GM12878 (cell line): ENCODE results near the gene SH3BGRL3. TPM values are rescaled to one million over a fixed set of nuclear protein-coding genes. Genes with fewer than 3 reads are reported as not detected.
A peak's percentile ranks its signal among the peaks of the same experiment; 100 is the strongest.

ENCODE experiments used
- ATAC-seq: fragments of 200-7000 bp; cut with Tn5 transposase; 3 replicates; pipeline ENCODE4 v1.9.1; 2020; ENCODE audit warnings: mild to moderate bottlenecking, moderate library complexity
- BruUV-seq: library from RNA; stranded (reverse); fragments of 400-500 nt; replicated peaks from 2 replicates; lab custom pipeline; 2021; lab: Mats Ljungman, UMichigan
- CTCF ChIA-PET: fragments of 300-600 bp; sonication (Branson Sonifier 250); formaldehyde crosslinking; extraction: SDS; loops from one replicate; lab custom pipeline; 2021; ENCODE audit warnings: inconsistent platforms; lab: Yijun Ruan, JAX
- POLR2A ChIA-PET: fragments of 350-600 bp; formaldehyde crosslinking; extraction: SDS; loops from one replicate; lab custom pipeline; 2021; ENCODE audit warnings: inconsistent platforms; lab: Charles Lee
- RAD21 ChIA-PET: fragments of 300-600 bp; sonication (Branson Sonifier 250); formaldehyde crosslinking; loops from one replicate; lab custom pipeline; 2023; ENCODE audit warnings: antibody characterized with exemption; ENCODE audit not compliant: unreplicated experiment; lab: Charles Lee
- SMC1A ChIA-PET: fragments of 300-600 bp; sonication (Branson Sonifier 250); formaldehyde crosslinking; loops from one replicate; lab custom pipeline; 2023; ENCODE audit not compliant: unreplicated experiment, uncharacterized antibody; lab: Charles Lee
- DNase-seq: peaks from one replicate; pipeline ENCODE4 v3.0.0-alpha.2; 2011; ENCODE audit warnings: low read depth, low spot score
- FAIRE-seq: peaks from 3 replicates; lab custom pipeline; 2011; peaks lifted over from hg19 to GRCh38; lab: Jason Lieb, UNC
- H2AFZ ChIP-seq: 2 replicates; pipeline ENCODE4 v1.6.0; 2011; ENCODE audit warnings: low read depth, low read length, control low read depth; ENCODE audit not compliant: control insufficient read depth
- H3K27ac ChIP-seq: 2 replicates; pipeline ENCODE4 v1.5.1; 2011; ENCODE audit warnings: control low read depth; ENCODE audit not compliant: control insufficient read depth, insufficient read depth
- H3K27me3 ChIP-seq, 2 experiments: replicated peaks in 1 of 2; 2 replicates each; pipeline versions ENCODE4 v1.6.0 to v1.6.1; 2011; ENCODE audit warnings: low read length in 1 of 2; ENCODE audit not compliant: control insufficient read depth in 2 of 2, insufficient read depth in 2 of 2
- H3K36me3 ChIP-seq, 2 experiments: 2 replicates each; pipeline ENCODE4 v1.5.1; 2011; ENCODE audit warnings: low read length in 1 of 2; ENCODE audit not compliant: control insufficient read depth in 2 of 2, insufficient read depth in 2 of 2
- H3K4me1 ChIP-seq: 2 replicates; pipeline ENCODE4 v1.6.1; 2011; ENCODE audit warnings: mild to moderate bottlenecking, low read length, moderate library complexity, mixed read lengths; ENCODE audit not compliant: control insufficient read depth, insufficient read depth
- H3K4me2 ChIP-seq: 2 replicates; pipeline ENCODE4 v1.6.0; 2011; ENCODE audit warnings: control low read depth; ENCODE audit not compliant: control insufficient read depth, insufficient read depth
- H3K4me3 ChIP-seq: fragments of 200-600 bp; sonication (generic); 2 replicates; pipeline ENCODE4 v1.5.1; 2016
- H3K79me2 ChIP-seq: 2 replicates; pipeline ENCODE4 v1.6.0; 2011; ENCODE audit warnings: low read length; ENCODE audit not compliant: control insufficient read depth, insufficient read depth
- H3K9ac ChIP-seq: 2 replicates; pipeline ENCODE4 v1.8.0; 2011; ENCODE audit warnings: low read length, control low read depth, mixed read lengths; ENCODE audit not compliant: control insufficient read depth, insufficient read depth
- H3K9me3 ChIP-seq: replicated peaks from 3 replicates; pipeline ENCODE4 v1.5.1; 2011; ENCODE audit warnings: mild to moderate bottlenecking, low read length; ENCODE audit not compliant: control insufficient read depth, insufficient read depth
- H4K20me1 ChIP-seq: 2 replicates; pipeline ENCODE4 v1.6.0; 2011; ENCODE audit not compliant: control insufficient read depth, insufficient read depth
- ESRRA ChIP-seq: IDR thresholded peaks from 2 replicates; pipeline ENCODE4 v1.6.1; 2012; ENCODE audit warnings: mild to moderate bottlenecking, low read length, improper control_type of control experiment
- FOXK2 ChIP-seq: fragments of 450-650 bp; IDR thresholded peaks from 2 replicates; pipeline ENCODE4 v1.6.1; 2017; ENCODE audit warnings: mild to moderate bottlenecking, moderate library complexity
- IKZF2 ChIP-seq, 2 experiments: fragments of 450-650 bp; IDR thresholded peaks; 2 replicates each; pipeline ENCODE4 v1.6.1; 2017; ENCODE audit warnings: mild to moderate bottlenecking in 2 of 2, moderate library complexity in 2 of 2
- POLR2A ChIP-seq: IDR thresholded peaks from 2 replicates; pipeline ENCODE4 v1.6.1; 2011; ENCODE audit warnings: low read depth, mild to moderate bottlenecking, low read length
- POLR2AphosphoS2 ChIP-seq: IDR thresholded peaks from 2 replicates; pipeline ENCODE4 v1.6.1; 2011; ENCODE audit warnings: low read depth, mild to moderate bottlenecking, low read length, improper control_type of control experiment, moderate library complexity
- SMAD5 ChIP-seq: IDR thresholded peaks from 2 replicates; pipeline ENCODE4 v1.6.1; 2016; ENCODE audit warnings: antibody characterized with exemption, low read depth
- WGBS: methylation state at CpG from one replicate; pipeline ENCODE4 v1.1.6; 2016; ENCODE audit warnings: low lambda C conversion rate; ENCODE audit not compliant: insufficient replicate concordance, insufficient coverage; ENCODE audit errors: missing lambda C conversion rate; 5-methylcytosine and 5-hydroxymethylcytosine counted together
- in situ Hi-C: fragments of 300-500 bp; cut with MboI; formaldehyde crosslinking; loops from 9 replicates; pipeline ENCODE4 v1.14.3; 2018; ENCODE audit warnings: mixed read lengths
- intact Hi-C: fragments of 100-400 bp; cut with micrococcal nuclease; formaldehyde crosslinking; loops from one replicate; pipeline ENCODE4 v1.14.2; 2022; ENCODE audit not compliant: unreplicated experiment
- polyA plus RNA-seq, 11 experiments: library from polyadenylated mRNA; depleted of rRNA in 4 of 11; unstranded in 6 of 11; stranded (reverse) in 5 of 11; fragments of >200 nt; fragmentation: Nextera tagmentation in 4 of 11; fragmentation: Illumina TruSeq in 1 of 11; extraction: Ambion mirVana in 4 of 11; extraction: Trizol in 1 of 11; gene quantifications; 1 replicate in 1 of 11; 2 replicates in 10 of 11; pipeline versions ENCODE4 v1.2.1 to v1.2.3, GENCODE V29; 2011 to 2016; ENCODE audit warnings: inconsistent platforms in 2 of 11, missing spikeins in 2 of 11, low read depth in 1 of 11
- total RNA-seq, 4 experiments: library from RNA; depleted of rRNA in 3 of 4; stranded (reverse); fragments of >200 nt in 3 of 4; fragmentation: Illumina TruSeq in 1 of 4; extraction: Trizol in 1 of 4; gene quantifications; 2 replicates each; pipeline versions ENCODE4 v1.2.1 to v1.2.3, GENCODE V29; 2013 to 2021

Gene SH3BGRL3
- total and polyA plus RNA-seq, 10 of the 15 experiments (the other 5 are each of a cell fraction or from before 2014, with no cell fraction given): 39.7 to 390 (median 118) TPM

- no TSS peak for BruUV-seq
- H3K27ac ChIP-seq: no peak overlapping the region
- peaks cover 26% of the 10 kb centered on the region for H3K79me2 ChIP-seq
- FAIRE-seq (no peak), ATAC-seq (no peak), DNase-seq (no peak)
- ChIA-PET CTCF (interaction anchor here (0.9 to 18.0 kb wide), 5 partner anchors 37 to 134 kb away, joined by 3 to 879 read pairs (median 89); partner anchors contain the start of gene CD52), POLR2A (interaction anchor here (2.0 to 9.2 kb wide), 2 partner anchors 36 kb away, joined by 11 to 253 read pairs; partner anchors contain the start of gene CD52), RAD21 (interaction anchor here (1.0 to 8.9 kb wide), 3 partner anchors 25 to 37 kb away, joined by 3 to 477 read pairs (median 113); partner anchors contain the start of gene CD52), SMC1A (interaction anchor here (9.1 to 11.1 kb wide), 2 partner anchors 38 kb away, joined by 119 to 474 read pairs; partner anchors contain the start of gene CD52)
- H3K4me3 ChIP-seq: no peak overlapping the region
- H3K27me3 ChIP-seq: no peaks in the 10 kb centered on the region
- H3K36me3 ChIP-seq: peaks cover 4 to 8% of the 10 kb centered on the region in 2 experiments
- no peak overlapping the region for H3K4me2 ChIP-seq
- H3K4me1 ChIP-seq: peaks cover 59% of the 10 kb centered on the region
- in situ Hi-C loops: no loop called here
- WGBS: 89% methylated on average over 22 of the region's 22 CpGs
- no peak overlapping the region for H2AFZ ChIP-seq
- H3K9me3 ChIP-seq: no peaks in the 10 kb centered on the region
- intact Hi-C loops: no loop called here
- H3K9ac ChIP-seq: no peak overlapping the region
- no peaks in the 10 kb centered on the region for H4K20me1 ChIP-seq
- peak; percentile 50; the same call in 1 of the 2 replicates for TF ChIP-seq POLR2A
- TF ChIP-seq FOXK2: no peak
Measured at GRCh38 chr1:26282401-26282918, 2.6 kb downstream of the SH3BGRL3 start.

- ATAC-seq (no peak), FAIRE-seq (no peak)
- intact Hi-C loops: no loop called here
- Histone ChIP-seq H4K20me1 (no peaks in the 10 kb centered on the region), H3K27me3 (no peaks in the 10 kb centered on the region)
- no peak for TF ChIP-seq POLR2AphosphoS2
- TF ChIP-seq SMAD5: no peak
- TF ChIP-seq IKZF2 (IDR thresholded peaks at IDR 0.05): no peak
- no peak for TF ChIP-seq ESRRA
- TF ChIP-seq, all 136 proteins: peak for 0
- H3K27ac ChIP-seq: no peak overlapping the region
- H2AFZ ChIP-seq: no peak overlapping the region
- no peak overlapping the region for H3K4me3 ChIP-seq
- no peak overlapping the region for H3K9ac ChIP-seq
- ChIA-PET SMC1A (interaction anchor here (0.7 to 11.1 kb wide), 5 partner anchors 8 to 81 kb away, joined by 4 to 474 read pairs (median 17); partner anchors contain the start of genes CD52 and UBXN11), POLR2A (interaction anchor here (9.2 kb wide), 1 partner anchor 35 kb away, joined by 253 read pairs; the partner anchor contains the start of gene CD52), RAD21 (interaction anchor here (3.6 to 8.7 kb wide), 3 partner anchors 35 to 134 kb away, joined by 20 to 477 read pairs (median 29); partner anchors contain the start of gene CD52), CTCF (interaction anchor here (0.8 to 18.0 kb wide), 12 partner anchors 7 to 133 kb away, joined by 3 to 879 read pairs (median 35); partner anchors contain the start of genes CD52, CEP85 and UBXN11)
- no peaks in the 10 kb centered on the region for H3K9me3 ChIP-seq
- H3K36me3 ChIP-seq: peaks cover 3 to 6% of the 10 kb centered on the region in 2 experiments; a peak in 2 of 4 replicates
- peaks cover 26% of the 10 kb centered on the region for H3K79me2 ChIP-seq
- H3K4me2 ChIP-seq: no peak overlapping the region
- no TSS peak for BruUV-seq
- WGBS: 66% methylated on average over 4 of the region's 4 CpGs
- DNase-seq: no peak
- peaks cover 68% of the 10 kb centered on the region for H3K4me1 ChIP-seq
- in situ Hi-C loops: no loop called here
Measured at GRCh38 chr1:26283279-26283853, 3.5 kb downstream of the SH3BGRL3 start.
